ENCODE data around the gene RASL11B. TPM values are rescaled to one million over a fixed set of nuclear protein-coding genes. Genes with fewer than 3 reads are reported as not detected.
"Not testable (repeated sequence)": the region's sequence is repeated elsewhere in the genome, so short reads cannot be mapped to it uniquely, and the experiment has no call there.

Gene RASL11B
- total and polyA plus RNA-seq, 2 experiments from 2014 or later = 7.6 to 8.9 TPM

DNA sequence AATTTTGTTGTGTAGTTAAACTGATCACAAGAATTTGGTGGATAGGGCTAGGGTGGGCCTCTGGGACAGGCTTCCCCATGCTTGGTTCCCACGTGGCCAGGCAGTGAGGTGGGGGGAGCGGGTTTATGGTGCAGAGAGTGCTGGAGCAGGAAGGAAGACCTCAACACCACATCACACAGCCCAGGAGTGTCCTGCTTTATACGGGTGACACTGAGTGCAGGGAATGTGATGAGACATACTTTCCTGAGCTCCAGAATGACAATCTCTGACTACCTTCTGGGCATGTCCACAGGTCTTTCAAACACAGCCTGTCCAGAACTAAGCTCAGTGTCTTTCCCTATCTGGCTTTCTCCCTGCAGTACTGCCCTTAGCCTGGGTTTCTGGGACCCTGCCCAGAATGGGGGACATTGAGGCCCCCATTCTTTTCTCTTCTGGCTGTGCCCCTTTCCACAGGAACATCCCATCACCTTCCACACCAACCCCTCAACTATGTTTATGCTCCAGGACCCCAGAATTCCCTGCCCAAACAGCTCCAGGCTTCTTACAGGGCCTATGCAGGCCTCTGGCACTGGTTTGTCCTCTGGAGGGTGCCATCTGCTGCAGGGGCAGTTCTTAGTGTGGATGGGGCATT is 36.5 kb upstream of the RASL11B start:
- Histone ChIP-seq H3K9me2 (replicated peaks; ENCODE audit: insufficient read depth) (no peaks in the 10 kb centered on the region), H3K4me3 (no peak overlapping the region), H3K9me3 (ENCODE audit: low read depth) (no peaks in the 10 kb centered on the region), H3K36me3 (replicated peaks; ENCODE audit: insufficient read depth, low read depth) (no peaks in the 10 kb centered on the region), H4K20me1 (ENCODE audit: insufficient read depth, poor library complexity, severe bottlenecking) (no peaks in the 10 kb centered on the region), H3K27me3 (no peaks in the 10 kb centered on the region), H3K27ac (peak overlapping the region; percentile 72), H3K4me2 (no peak overlapping the region), H2AFZ (peak overlapping the region; percentile 40), H3K4me1 (ENCODE audit: insufficient read depth) (peaks cover 29% of the 10 kb centered on the region), H3K79me2 (no peaks in the 10 kb centered on the region)
- 24% methylated on average over 3 of the region's 3 CpGs for WGBS (ENCODE audit: low lambda C conversion rate, missing lambda C conversion rate)
- no peak for DNase-seq (ENCODE audit: low spot score)
- TF ChIP-seq EZH2phosphoT487 (IDR thresholded peaks at IDR 0.05; ENCODE audit: low read depth, severe bottlenecking, unreplicated experiment) (no peak), EZH2 (IDR thresholded peaks at IDR 0.05; ENCODE audit: borderline replicate concordance) (no peak)
- TF ChIP-seq, protein P1, sequence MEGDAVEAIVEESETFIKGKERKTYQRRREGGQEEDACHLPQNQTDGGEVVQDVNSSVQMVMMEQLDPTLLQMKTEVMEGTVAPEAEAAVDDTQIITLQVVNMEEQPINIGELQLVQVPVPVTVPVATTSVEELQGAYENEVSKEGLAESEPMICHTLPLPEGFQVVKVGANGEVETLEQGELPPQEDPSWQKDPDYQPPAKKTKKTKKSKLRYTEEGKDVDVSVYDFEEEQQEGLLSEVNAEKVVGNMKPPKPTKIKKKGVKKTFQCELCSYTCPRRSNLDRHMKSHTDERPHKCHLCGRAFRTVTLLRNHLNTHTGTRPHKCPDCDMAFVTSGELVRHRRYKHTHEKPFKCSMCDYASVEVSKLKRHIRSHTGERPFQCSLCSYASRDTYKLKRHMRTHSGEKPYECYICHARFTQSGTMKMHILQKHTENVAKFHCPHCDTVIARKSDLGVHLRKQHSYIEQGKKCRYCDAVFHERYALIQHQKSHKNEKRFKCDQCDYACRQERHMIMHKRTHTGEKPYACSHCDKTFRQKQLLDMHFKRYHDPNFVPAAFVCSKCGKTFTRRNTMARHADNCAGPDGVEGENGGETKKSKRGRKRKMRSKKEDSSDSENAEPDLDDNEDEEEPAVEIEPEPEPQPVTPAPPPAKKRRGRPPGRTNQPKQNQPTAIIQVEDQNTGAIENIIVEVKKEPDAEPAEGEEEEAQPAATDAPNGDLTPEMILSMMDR (IDR thresholded peaks at IDR 0.05; ENCODE audit: poor library complexity) = no peak

DNA sequence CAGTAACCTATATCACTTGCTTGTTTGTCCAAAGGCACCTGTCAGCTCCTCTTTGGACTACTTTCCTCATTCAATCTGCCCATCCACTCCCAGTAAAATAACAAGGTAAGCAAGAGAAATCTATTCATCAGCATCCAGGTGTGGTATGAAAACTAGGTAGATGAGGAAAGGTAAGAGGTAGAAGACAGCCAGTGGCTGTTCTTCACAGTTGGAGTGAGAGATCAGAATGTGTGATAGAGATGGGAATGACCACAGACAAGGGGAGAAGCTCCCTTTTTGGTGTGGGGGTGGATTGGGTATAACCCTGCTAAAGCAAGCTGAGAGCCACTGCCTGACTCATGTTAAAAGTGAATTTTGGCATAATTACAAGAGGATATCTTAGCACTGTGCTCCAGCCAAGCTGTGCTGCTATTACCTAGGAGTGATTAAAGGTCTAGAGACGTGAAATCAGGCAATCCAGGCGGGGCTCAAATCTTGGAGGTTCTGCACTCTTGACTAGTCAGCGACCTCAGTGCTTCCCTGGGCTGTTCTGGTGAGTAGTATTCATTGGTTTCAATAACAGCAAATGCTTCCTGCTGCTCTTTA is 28.1 kb upstream of the RASL11B start:
- peaks cover 7% of the 10 kb centered on the region for H3K4me1 ChIP-seq (ENCODE audit: insufficient read depth)
- H3K4me3 ChIP-seq = no peak overlapping the region
- no peaks in the 10 kb centered on the region for H3K9me3 ChIP-seq (ENCODE audit: low read depth)
- H3K27me3 ChIP-seq = no peaks in the 10 kb centered on the region
- WGBS (ENCODE audit: low lambda C conversion rate, missing lambda C conversion rate) = 82% methylated on average over 3 of the region's 3 CpGs
- DNase-seq (ENCODE audit: low spot score) = no peak
- no peak overlapping the region for H3K4me2 ChIP-seq
- no peaks in the 10 kb centered on the region for H3K36me3 ChIP-seq (replicated peaks; ENCODE audit: insufficient read depth, low read depth)
- H3K79me2 ChIP-seq = no peaks in the 10 kb centered on the region
- H4K20me1 ChIP-seq (ENCODE audit: insufficient read depth, poor library complexity, severe bottlenecking) = no peaks in the 10 kb centered on the region
- no peak overlapping the region for H2AFZ ChIP-seq
- H3K27ac ChIP-seq = no peak overlapping the region
- TF ChIP-seq EZH2 (IDR thresholded peaks at IDR 0.05; ENCODE audit: borderline replicate concordance) (no peak), EZH2phosphoT487 (IDR thresholded peaks at IDR 0.05; ENCODE audit: low read depth, severe bottlenecking, unreplicated experiment) (no peak)
- TF ChIP-seq, protein P1 (IDR thresholded peaks at IDR 0.05; ENCODE audit: poor library complexity) = no peak
- H3K9me2 ChIP-seq (replicated peaks; ENCODE audit: insufficient read depth) = no peaks in the 10 kb centered on the region

DNA sequence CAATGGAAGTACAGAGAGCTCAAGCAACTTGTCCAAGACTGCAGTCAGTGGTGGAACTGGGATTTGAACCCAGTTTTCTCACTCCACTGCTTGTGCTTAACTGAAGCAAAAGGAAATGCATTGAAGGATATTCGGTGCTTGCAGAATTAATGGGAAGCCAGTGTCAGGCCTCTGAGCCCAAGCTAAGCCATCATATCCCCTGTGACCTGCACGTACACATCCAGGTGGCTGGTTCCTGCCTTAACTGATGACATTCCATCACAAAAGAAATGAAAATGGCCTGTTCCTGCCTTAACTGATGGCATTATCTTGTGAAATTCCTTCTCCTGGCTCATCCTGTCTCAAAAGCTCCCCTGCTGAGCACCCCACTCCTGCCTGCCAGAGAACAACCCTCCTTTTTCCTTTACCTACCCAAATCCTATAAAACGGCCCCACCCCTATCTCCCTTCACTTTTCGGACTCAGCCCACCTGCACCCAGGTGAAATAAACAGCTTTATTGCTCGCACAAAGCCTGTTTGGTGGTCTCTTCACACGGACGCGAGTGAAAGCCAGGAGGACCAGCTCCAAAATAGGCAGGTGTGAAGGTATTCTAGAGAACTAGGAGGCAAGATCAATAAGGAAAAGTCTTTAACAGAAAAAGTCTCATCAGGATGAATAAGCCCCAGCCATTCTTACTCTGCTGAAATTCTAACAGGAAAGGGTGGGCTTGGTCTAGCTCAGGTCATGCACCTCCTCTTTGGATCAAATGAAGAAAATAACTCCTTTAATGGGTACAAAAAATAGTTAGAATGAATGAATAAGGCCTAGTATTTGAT is 27.3 kb upstream of the RASL11B start:
- not testable (repeated sequence) for H4K20me1 ChIP-seq (ENCODE audit: insufficient read depth, poor library complexity, severe bottlenecking); H3K27me3 ChIP-seq; H3K79me2 ChIP-seq; H3K4me3 ChIP-seq; H3K4me2 ChIP-seq; H3K9me2 ChIP-seq (replicated peaks; ENCODE audit: insufficient read depth); H3K36me3 ChIP-seq (replicated peaks; ENCODE audit: insufficient read depth, low read depth); H3K4me1 ChIP-seq (ENCODE audit: insufficient read depth); DNase-seq (ENCODE audit: low spot score); H3K27ac ChIP-seq; H2AFZ ChIP-seq; H3K9me3 ChIP-seq (ENCODE audit: low read depth)
- WGBS (ENCODE audit: low lambda C conversion rate, missing lambda C conversion rate) = 82% methylated on average over 8 of the region's 8 CpGs

DNA sequence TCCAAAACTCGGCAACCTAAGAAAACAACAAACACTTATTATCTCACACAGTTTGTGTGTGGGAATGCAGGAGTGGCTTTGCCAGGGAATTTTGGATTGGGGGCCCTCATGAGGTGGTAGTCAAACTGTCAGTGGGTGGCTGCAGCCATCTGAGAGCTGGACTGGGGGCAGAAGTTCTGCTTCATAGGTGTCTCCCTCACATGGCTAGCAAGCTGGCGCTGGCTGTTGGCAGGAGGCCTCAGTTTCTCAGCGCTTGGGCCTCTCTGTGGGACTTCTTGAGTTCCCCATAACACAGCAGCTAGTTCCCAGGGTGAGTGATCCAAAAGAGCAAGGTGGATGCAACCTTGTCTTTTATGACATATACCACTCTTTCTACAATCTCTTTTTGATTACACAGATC is 26.0 kb upstream of the RASL11B start:
- H3K36me3 ChIP-seq (replicated peaks; ENCODE audit: insufficient read depth, low read depth) = no peaks in the 10 kb centered on the region
- no peak for DNase-seq (ENCODE audit: low spot score)
- no peaks in the 10 kb centered on the region for H3K9me2 ChIP-seq (replicated peaks; ENCODE audit: insufficient read depth)
- H3K4me2 ChIP-seq = no peak overlapping the region
- no peaks in the 10 kb centered on the region for H3K27me3 ChIP-seq
- WGBS (ENCODE audit: low lambda C conversion rate, missing lambda C conversion rate) = 95% methylated on average over 3 of the region's 3 CpGs
- H3K9me3 ChIP-seq (ENCODE audit: low read depth) = no peaks in the 10 kb centered on the region
- no peaks in the 10 kb centered on the region for H4K20me1 ChIP-seq (ENCODE audit: insufficient read depth, poor library complexity, severe bottlenecking)
- no peak overlapping the region for H2AFZ ChIP-seq
- H3K79me2 ChIP-seq = no peaks in the 10 kb centered on the region
- H3K27ac ChIP-seq = no peak overlapping the region
- TF ChIP-seq EZH2 (IDR thresholded peaks at IDR 0.05; ENCODE audit: borderline replicate concordance) = no peak
- no peak for TF ChIP-seq EZH2phosphoT487 (IDR thresholded peaks at IDR 0.05; ENCODE audit: low read depth, severe bottlenecking, unreplicated experiment)
- TF ChIP-seq, protein P1 (IDR thresholded peaks at IDR 0.05; ENCODE audit: poor library complexity) = no peak
- no peak overlapping the region for H3K4me3 ChIP-seq
- H3K4me1 ChIP-seq (ENCODE audit: insufficient read depth) = peaks cover 7% of the 10 kb centered on the region

Measured in hepatocyte (in vitro differentiated cells).